CD4-positive, alpha-beta T cell (primary cell): Measurements from ENCODE around the gene NUP62. TPM values are rescaled to one million over a fixed set of nuclear protein-coding genes. Genes with fewer than 3 reads are reported as not detected.

Experiments used
- ATAC-seq: fragments of 200-7000 bp; cut with Tn5 transposase; one replicate; pipeline ENCODE4 v1.10.0; 2022; ENCODE audit warnings: mild to moderate bottlenecking; ENCODE audit not compliant: poor library complexity
- CTCF ChIA-PET: fragments of 350-600 bp; sonication (Branson Sonifier 250); formaldehyde crosslinking; loops from one replicate; lab custom pipeline; 2021; ENCODE audit warnings: antibody characterized with exemption, inconsistent platforms; lab: Charles Lee
- POLR2A ChIA-PET: fragments of 350-600 bp; sonication (Branson Sonifier 250); formaldehyde crosslinking; loops from one replicate; lab custom pipeline; 2021; ENCODE audit warnings: antibody characterized with exemption, inconsistent platforms; lab: Charles Lee
- DNase-seq, 14 experiments: peaks; one replicate each; pipeline ENCODE4 v3.0.0-alpha.2; 2013 to 2020; ENCODE audit warnings: mixed read lengths in 2 of 14
- H3K27ac ChIP-seq, 2 donors: one replicate each; pipeline versions ENCODE4 v1.5.1 to v1.7.0; 2013; ENCODE audit warnings: low read length in 2 of 2, low read depth in 1 of 2, mild to moderate bottlenecking in 1 of 2
- H3K27me3 ChIP-seq, 2 experiments: 1 replicate in 1 of 2; 2 replicates in 1 of 2; pipeline versions ENCODE4 v1.6.1 to v1.7.0; 2013; ENCODE audit warnings: low read length in 2 of 2, control low read depth in 1 of 2, mild to moderate bottlenecking in 1 of 2, moderate library complexity in 1 of 2; ENCODE audit not compliant: insufficient read depth in 2 of 2, control insufficient read depth in 1 of 2
- H3K36me3 ChIP-seq: one replicate; pipeline ENCODE4 v1.6.1; 2013; ENCODE audit warnings: low read length, control low read depth; ENCODE audit not compliant: insufficient read depth
- H3K4me1 ChIP-seq: one replicate; pipeline ENCODE4 v1.6.1; 2013; ENCODE audit warnings: low read length, control low read depth; ENCODE audit not compliant: insufficient read depth
- H3K4me3 ChIP-seq: one replicate; pipeline ENCODE4 v1.5.1; 2013; ENCODE audit warnings: mild to moderate bottlenecking, low read length, moderate library complexity
- H3K9me3 ChIP-seq, 2 experiments: 1 replicate in 1 of 2; 2 replicates in 1 of 2; pipeline versions ENCODE4 v1.6.1 to v1.7.0; 2013; ENCODE audit warnings: low read length in 2 of 2, mild to moderate bottlenecking in 2 of 2, control low read depth in 1 of 2, moderate library complexity in 1 of 2; ENCODE audit not compliant: control insufficient read depth in 1 of 2, insufficient read depth in 1 of 2
- H3K27ac Mint-ChIP-seq: one replicate; pipeline ENCODE4 v1.8.0; 2020; ENCODE audit warnings: mixed read lengths
- H3K27me3 Mint-ChIP-seq: one replicate; pipeline ENCODE4 v1.8.0; 2021; ENCODE audit warnings: mixed read lengths
- H3K36me3 Mint-ChIP-seq: one replicate; pipeline ENCODE4 v1.8.0; 2021; ENCODE audit warnings: low read depth, mixed read lengths
- H3K4me1 Mint-ChIP-seq: one replicate; pipeline ENCODE4 v1.8.0; 2021; ENCODE audit warnings: low read depth, mixed read lengths
- H3K4me3 Mint-ChIP-seq: one replicate; pipeline ENCODE4 v1.8.0; 2020; ENCODE audit warnings: mild to moderate bottlenecking, mixed read lengths
- H3K9me3 Mint-ChIP-seq: one replicate; pipeline ENCODE4 v1.8.0; 2020; ENCODE audit warnings: mixed read lengths
- intact Hi-C, 2 experiments: fragments of 100-400 bp; cut with DNase I in 1 of 2; cut with micrococcal nuclease in 1 of 2; formaldehyde crosslinking; loops; one replicate each; pipeline versions ENCODE4 v1.15.1 to v1.9.0; 2023 to 2025; cut with DNase I, micrococcal nuclease
- polyA plus RNA-seq, 2 donors: library from polyadenylated mRNA; unstranded; fragments of 120-200 nt; gene quantifications; one replicate each; pipeline ENCODE4 v1.2.1, GENCODE V29; 2013
- total RNA-seq, 174 experiments: library from RNA in 2 of 174; stranded (reverse) in 2 of 174; gene quantifications; one replicate each; pipeline ENCODE4 v1.2.3 and lab custom pipeline; 2021 to 2026
- TF ChIP-seq, protein P1 (sequence below): fragments of 200-600 bp; IDR thresholded peaks from one replicate; pipeline ENCODE4 v1.8.0; 2022; ENCODE audit warnings: antibody characterized with exemption, mild to moderate bottlenecking

The NUP62 gene, protein sequence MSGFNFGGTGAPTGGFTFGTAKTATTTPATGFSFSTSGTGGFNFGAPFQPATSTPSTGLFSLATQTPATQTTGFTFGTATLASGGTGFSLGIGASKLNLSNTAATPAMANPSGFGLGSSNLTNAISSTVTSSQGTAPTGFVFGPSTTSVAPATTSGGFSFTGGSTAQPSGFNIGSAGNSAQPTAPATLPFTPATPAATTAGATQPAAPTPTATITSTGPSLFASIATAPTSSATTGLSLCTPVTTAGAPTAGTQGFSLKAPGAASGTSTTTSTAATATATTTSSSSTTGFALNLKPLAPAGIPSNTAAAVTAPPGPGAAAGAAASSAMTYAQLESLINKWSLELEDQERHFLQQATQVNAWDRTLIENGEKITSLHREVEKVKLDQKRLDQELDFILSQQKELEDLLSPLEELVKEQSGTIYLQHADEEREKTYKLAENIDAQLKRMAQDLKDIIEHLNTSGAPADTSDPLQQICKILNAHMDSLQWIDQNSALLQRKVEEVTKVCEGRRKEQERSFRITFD
- total RNA-seq (10 to 100 TPM; 19.2 to 21.7 TPM), total RNA-seq (lab: John Stamatoyannopoulos, UW) (15.8 to 188 (median 55.9) reads per million in 172 experiments)
- polyA plus RNA-seq (2013, experiment 1 of 2): 57.7 TPM
- 54.9 TPM for polyA plus RNA-seq (2013, experiment 2 of 2)

DNA sequence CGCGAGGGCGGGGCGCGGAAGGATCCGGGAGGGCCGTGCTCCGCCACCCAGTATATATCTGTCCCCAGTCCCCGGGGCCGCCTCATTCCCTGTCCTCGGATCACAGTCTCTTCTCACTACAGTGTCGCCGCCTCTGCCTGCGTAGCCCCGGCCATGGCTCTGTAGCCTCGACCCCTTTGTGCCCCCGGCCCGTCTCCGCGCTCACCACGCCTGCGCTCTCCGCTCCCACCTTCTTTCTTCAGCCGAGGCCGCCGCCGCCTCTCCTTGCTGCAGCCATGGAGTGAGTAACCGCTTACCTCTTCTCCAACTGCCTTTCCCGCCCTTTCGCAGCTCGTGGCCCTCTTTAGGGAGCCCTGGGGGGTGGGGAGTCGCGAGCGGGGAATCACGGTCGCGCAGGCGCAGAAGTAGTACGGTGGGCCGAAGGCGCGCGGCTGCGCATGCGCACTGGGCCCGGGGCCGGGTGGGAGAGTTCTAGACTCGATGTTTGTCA, at the start of gene NUP62, which contains the start of gene ATF5:
Gene NUP62, minus strand, starts transcription at position 384 of the 490 bp plus-strand sequence. CDS start 19,697 bp downstream, outside the sequence.
Gene ATF5, plus strand, starts transcription at position 85 of the 490 bp plus-strand sequence. CDS start 1,646 bp downstream, outside the sequence.
- DNase-seq: peak; percentile 86 to 96 (median 90)
- intact Hi-C loops: loop anchor here in 1 of 2 experiments (1.0 to 5.0 kb wide), 5 partner anchors 38 to 163 kb away; partner anchors contain the start of genes AKT1S1, MED25, TBC1D17 and VRK3
- H3K9me3 ChIP-seq: peaks cover 0 to 4% of the 10 kb centered on the region in 2 experiments
- Mint-ChIP-seq H3K4me3 (peak within 1 kb of the TSS; percentile 99), H3K4me1 (peaks cover 66% of the 10 kb centered on the region), H3K36me3 (peaks cover 46% of the 10 kb centered on the region), H3K27me3 (peaks cover 5% of the 10 kb centered on the region), H3K27ac (peak within 1 kb of the TSS; percentile 96), H3K9me3 (no peaks in the 10 kb centered on the region)
- H3K4me1 ChIP-seq: peaks cover 79% of the 10 kb centered on the region
- H3K36me3 ChIP-seq: peaks cover 31% of the 10 kb centered on the region
- ATAC-seq: peak; percentile 2
- POLR2A ChIA-PET: interaction anchor here (0.7 to 2.6 kb wide), 15 partner anchors 17 to 940 kb away, joined by 3 to 41 read pairs (median 6); partner anchors contain the start of genes AKT1S1, AP2A1, IL4I1 and MED25
- H3K27me3 ChIP-seq: no peaks in the 10 kb centered on the region
- peak within 1 kb of the TSS; percentile 90 to 93 for H3K27ac ChIP-seq
- CTCF ChIA-PET: interaction anchor here (0.9 to 1.3 kb wide), 3 partner anchors 11 to 39 kb away, joined by 3 to 10 read pairs (median 4); no protein-coding TSS in a partner anchor
- TF ChIP-seq, protein P1, sequence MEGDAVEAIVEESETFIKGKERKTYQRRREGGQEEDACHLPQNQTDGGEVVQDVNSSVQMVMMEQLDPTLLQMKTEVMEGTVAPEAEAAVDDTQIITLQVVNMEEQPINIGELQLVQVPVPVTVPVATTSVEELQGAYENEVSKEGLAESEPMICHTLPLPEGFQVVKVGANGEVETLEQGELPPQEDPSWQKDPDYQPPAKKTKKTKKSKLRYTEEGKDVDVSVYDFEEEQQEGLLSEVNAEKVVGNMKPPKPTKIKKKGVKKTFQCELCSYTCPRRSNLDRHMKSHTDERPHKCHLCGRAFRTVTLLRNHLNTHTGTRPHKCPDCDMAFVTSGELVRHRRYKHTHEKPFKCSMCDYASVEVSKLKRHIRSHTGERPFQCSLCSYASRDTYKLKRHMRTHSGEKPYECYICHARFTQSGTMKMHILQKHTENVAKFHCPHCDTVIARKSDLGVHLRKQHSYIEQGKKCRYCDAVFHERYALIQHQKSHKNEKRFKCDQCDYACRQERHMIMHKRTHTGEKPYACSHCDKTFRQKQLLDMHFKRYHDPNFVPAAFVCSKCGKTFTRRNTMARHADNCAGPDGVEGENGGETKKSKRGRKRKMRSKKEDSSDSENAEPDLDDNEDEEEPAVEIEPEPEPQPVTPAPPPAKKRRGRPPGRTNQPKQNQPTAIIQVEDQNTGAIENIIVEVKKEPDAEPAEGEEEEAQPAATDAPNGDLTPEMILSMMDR: no peak
- H3K4me3 ChIP-seq: peak within 1 kb of the TSS; percentile 89

DNA sequence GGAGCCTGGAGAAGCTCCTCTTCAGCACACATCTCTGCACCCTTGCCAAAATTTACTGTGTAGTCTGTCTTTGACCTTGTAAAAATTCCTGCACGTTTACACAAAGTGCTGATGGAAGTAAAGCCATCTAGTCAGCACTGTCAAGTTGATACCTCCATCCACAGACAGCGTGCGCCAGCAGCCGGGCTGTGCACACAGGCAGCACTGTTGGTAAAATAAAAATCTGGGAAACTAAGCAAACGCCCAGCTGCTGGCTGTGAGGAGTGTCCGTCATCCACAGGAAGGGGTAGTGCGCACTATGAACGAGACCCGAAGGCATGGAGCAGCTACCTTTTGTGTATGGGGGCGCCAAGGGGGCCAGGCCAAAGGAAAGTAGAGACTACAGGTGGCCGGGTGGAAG, 49.0 kb upstream of the NUP62 start:
- POLR2A ChIA-PET: no interaction called here
- Mint-ChIP-seq H3K4me1 (no peaks in the 10 kb centered on the region), H3K36me3 (peaks cover 48% of the 10 kb centered on the region), H3K27ac (no peak overlapping the region), H3K9me3 (no peaks in the 10 kb centered on the region), H3K27me3 (no peaks in the 10 kb centered on the region), H3K4me3 (no peak overlapping the region)
- intact Hi-C loops: no loop called here
- H3K36me3 ChIP-seq: peaks cover 51% of the 10 kb centered on the region
- no peaks in the 10 kb centered on the region for H3K9me3 ChIP-seq
- H3K27ac ChIP-seq: no peak overlapping the region
- DNase-seq (no peak), ATAC-seq (no peak)
- TF ChIP-seq, protein P1: no peak
- H3K4me1 ChIP-seq: no peaks in the 10 kb centered on the region
- CTCF ChIA-PET: no interaction called here
- no peaks in the 10 kb centered on the region for H3K27me3 ChIP-seq
- no peak overlapping the region for H3K4me3 ChIP-seq

DNA sequence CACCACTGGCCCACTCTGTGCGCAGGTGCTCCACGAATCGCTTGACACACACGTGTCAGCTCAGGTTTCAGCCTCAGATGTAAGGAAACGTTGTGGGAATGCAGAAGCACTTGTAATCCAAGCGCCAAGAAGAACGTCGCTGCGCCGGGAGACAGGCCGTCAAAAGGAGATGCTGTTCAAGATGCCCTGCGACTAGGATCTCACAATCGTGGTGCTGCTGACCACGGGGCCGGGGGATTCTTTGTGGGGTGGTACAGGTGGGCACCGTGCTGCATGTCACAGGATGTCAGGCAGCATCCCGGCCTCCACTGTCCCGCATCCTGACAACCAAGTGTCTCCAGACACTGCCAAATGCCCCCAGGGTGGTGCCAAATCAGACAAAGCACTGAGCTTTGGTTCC, 48.6 kb upstream of the NUP62 start:
- H3K9me3 ChIP-seq: no peaks in the 10 kb centered on the region
- TF ChIP-seq, protein P1: no peak

More for the DNA sequence above, 48.6 kb upstream of the NUP62 start:
- no peaks in the 10 kb centered on the region for H3K27me3 ChIP-seq
- intact Hi-C loops: no loop called here
- Mint-ChIP-seq H3K4me3 (no peak overlapping the region), H3K9me3 (no peaks in the 10 kb centered on the region), H3K27ac (no peak overlapping the region), H3K36me3 (peaks cover 44% of the 10 kb centered on the region), H3K4me1 (no peaks in the 10 kb centered on the region), H3K27me3 (no peaks in the 10 kb centered on the region)
- no peak overlapping the region for H3K27ac ChIP-seq
- no peak for DNase-seq
- no peak for ATAC-seq
- CTCF ChIA-PET: no interaction called here
- H3K36me3 ChIP-seq: peaks cover 51% of the 10 kb centered on the region
- no peaks in the 10 kb centered on the region for H3K4me1 ChIP-seq
- POLR2A ChIA-PET: no interaction called here
- H3K4me3 ChIP-seq: no peak overlapping the region
